ENCODE measurements around the gene SYF2.
"Not testable (repeated sequence)": the region's sequence is repeated elsewhere in the genome, so short reads cannot be mapped to it uniquely, and the experiment has no call there.

Gene SYF2

DNA sequence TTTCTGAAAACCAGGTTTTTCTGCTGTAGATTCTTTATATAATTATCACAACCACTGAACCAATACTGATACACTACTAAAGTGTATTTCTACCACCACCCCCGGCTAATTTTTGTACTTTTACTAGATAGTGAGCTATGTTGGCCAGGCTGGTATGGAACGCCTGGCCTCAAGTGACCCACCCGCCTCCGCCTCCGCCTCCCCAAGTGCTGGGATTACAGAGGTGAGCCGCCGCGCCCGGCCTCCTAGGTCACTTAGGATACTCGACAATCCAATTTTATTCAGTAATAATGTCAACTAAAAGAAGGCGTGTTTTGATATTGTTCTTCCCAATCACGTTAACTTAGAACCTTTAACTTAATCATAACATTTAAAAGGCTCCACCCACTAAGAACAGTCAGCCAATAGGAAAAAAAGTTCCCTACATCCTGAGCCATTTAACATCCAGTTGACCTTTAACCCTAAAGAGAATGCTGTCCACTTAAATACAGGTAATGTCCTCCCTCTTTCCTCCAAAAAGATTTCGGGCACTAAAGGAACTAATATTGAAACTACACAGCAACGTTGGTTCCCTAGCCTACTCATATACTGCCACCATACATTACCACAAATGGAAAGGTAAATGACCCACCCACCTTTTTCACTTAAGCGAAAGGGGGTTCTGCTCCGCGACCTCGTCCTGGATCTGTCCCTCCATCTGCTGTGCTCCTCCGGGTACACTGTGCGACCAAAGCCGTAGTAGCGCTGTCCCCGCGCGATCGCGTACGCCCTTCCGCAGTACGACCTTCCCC lies 13.7 kb upstream of the SYF2 start:
- DNase-seq, result no peak

DNA sequence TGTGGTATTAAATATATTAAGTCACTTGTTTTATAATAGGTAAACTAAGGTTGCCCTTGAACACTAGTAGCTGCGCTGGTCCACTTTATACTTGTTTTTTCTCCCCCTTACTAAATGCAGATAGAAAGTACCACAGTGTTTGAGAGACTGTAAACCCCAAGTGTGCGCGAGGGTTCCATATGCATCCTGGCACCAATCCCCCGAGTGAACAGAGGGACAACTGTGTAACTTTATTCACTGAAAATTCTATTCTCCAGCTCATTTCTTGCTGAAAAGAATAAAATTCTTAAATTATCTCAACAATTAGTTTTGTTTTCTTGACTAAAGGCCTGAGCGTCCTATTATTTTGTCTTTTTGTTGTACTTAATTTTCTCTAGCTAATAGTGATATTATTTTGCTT lies 13.1 kb upstream of the SYF2 start:
- no peak for DNase-seq

- DNase-seq, result no peak
Measured at GRCh38 chr1:25243907-25244306, 11.6 kb upstream of the SYF2 start.

DNA sequence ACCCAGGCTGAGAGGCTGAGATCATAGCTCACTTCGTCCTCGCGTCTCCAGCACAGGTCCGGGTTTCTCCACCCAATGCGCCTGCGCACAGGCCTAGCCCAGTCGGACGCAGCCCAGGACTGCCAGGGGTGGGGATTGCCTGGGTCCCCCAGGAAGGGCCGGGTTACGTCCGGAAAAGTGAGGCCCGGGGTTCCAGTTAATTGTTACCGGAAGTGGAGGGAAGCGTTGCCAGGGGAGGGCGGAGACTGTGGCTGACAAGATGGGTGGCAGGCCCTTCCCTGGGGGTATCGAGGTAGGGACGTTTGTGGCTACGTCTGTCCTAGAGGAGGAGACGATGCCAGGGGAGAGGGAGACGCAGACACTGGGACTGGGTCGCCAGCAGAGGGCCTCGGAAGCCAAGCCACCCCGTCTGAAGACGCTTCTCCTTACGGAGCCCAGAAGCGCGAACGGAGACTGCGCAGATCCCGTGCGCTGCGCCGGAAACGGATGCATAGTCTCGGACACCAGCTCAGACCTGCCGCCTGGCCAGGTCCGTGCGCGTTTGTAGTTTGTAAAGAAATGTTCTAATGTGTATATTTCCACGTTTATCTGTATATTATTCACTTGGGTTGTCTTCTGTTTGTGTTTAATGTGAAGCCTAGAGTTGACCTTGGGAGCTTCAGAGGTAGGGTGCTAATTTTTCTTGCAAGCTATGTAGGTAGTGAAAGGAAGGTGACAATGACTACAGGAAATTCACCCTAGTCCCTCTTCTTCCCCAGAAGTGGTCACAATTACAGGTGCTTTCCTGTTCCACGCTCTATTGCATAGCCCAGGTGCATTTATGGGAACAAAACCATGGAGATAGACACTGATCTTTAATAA lies 7.6 kb upstream of the SYF2 start:
- DNase-seq, result peak; percentile 86

GRCh38 chr1:25238046-25238445 lies 5.7 kb upstream of the SYF2 start:
- DNase-seq, result no peak

DNA sequence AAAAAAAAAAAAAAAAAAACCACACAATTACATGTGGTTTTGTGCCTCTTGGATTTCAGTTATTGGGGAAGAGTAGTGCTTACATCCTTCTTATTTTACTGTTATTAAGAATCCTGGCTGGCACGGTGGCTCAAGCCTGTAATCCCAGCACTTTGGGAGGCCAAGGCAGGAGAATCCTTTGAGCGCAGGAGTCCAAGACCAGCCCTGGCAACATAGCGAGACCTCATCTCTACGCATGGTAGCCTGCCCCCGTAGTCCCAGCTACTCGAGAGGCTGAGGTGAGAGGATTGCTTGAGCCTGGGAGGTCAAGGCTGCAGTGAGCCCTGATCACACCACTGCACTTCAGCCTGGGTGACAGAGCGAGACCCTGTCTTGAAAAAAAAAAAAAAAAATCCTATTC lies 4.0 kb upstream of the SYF2 start:
- DNase-seq, result not testable (repeated sequence)

- DNase-seq, result not testable (repeated sequence)
Measured at GRCh38 chr1:25235411-25235810, 3.1 kb upstream of the SYF2 start.

GRCh38 chr1:25232866-25233784 lies 823 bp upstream of the SYF2 start:
- DNase-seq, result peak; percentile 29

- DNase-seq, result no peak
Measured at GRCh38 chr1:25223471-25223870, 8.8 kb downstream of the SYF2 start.

GRCh38 chr1:25222606-25223005 lies 9.7 kb downstream of the SYF2 start:
- DNase-seq, result no peak

DNA sequence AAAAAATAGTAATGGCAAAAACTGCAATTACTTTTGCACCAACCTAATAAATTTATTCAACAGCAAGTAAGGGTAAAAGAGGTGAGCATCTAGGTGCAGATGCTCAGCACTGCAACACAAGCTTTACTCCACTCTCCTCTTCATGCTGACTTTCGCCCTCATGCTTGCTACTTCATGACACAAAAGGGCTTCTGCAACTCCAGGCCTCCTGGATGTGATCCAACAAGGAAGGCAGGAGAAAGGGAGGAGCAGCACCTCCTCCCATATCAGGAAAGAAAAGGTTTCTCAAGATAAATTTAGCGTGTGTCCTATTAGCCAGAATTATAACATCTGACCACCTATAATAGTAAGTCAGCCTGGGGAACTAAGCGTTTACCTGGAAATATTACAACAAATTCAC lies 11.6 kb downstream of the SYF2 start:
- no peak for DNase-seq

DNA sequence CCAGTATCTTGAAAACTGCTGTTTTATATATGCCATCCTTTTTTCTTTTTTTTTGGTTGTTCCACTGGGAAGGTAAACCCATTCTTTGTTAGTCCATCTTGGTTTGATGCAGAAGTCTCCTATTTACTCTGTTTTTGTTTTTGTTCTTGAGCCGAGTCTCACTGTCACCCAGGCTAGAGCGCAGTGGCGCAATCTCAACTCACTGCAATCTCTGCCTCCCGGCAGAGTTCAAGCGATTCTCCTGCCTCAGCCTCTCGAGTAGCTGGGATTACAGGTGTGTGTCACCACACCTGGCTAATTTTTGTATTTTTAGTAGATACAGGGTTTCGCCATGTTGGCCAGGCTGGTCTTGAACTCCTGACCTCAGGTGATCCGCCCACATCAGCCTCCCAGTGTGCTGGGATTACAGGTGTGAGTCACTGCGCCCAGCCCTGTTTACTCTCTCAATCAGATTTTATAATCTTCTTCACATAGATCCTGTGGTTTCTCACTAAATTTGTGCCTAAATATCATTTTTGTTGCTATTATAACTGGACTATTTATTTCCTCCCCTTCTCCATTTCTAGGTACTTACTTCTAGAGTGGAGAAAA lies 12.5 kb downstream of the SYF2 start:
- DNase-seq, result no peak

- no peak for DNase-seq
Measured at GRCh38 chr1:25217598-25218232, 14.6 kb downstream of the SYF2 start.

DNA sequence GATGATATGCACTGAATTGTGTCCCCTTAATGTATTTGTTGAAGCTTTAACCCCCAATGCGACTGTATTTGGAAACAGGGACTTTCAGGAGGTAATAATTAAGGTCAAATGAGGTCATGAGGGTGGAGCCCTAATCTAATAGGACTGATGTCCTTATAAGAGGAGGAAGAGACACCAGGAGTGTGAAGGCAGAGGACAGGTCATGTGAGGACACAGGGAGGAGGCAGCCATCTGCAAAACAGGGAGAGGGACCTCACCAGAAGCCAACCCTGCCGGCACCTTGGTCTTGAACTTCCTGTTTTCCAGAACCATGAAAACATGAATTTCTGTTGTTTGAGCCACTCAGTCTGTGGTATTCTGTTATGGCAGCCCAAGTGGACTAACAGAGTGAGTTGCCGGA lies 15.3 kb downstream of the SYF2 start:
- no peak for DNase-seq

DNA sequence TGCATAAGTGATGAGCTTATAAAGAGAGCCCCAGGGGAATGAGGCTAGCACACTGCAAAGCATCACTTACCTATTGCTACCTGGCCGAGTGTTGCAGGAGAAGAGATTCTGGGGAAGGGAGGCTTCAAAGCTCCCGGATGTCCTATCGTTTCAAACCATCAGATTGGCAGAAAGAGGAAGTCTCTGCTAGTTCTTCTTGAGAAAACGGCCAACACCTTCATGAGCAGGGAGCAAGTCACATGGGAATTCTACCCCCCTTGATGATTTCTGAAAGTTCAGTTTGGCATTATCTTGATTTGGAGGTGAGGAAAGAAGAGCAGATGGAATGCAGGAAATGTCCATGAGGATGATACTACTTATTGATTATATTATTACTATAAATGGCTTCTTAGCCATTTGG lies 16.2 kb downstream of the SYF2 start:
- no peak for DNase-seq

GRCh38 chr1:25212725-25213124 lies 19.6 kb downstream of the SYF2 start:
- no peak for DNase-seq

DNA sequence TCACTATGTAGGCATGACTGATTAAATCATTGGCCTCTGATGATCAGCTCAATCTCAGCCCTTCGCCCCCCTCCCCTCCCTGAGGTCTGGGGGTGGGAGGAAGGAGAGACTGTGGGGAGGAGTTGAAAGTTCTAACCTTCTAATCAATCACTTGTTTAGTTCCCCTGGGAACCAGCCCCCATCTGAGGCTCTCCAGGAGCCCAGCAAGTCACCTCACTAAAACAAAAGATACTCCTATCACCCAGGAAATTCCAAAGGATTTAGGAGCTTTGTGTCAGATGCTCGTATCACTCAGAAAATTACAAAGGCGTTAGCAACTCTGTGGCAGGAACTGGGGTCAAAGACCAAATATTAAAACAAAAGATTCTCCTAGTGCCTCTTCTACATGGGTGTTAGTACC lies 21.6 kb downstream of the SYF2 start:
- no peak for DNase-seq

- no peak for DNase-seq
Measured at GRCh38 chr1:25209516-25209915, 22.8 kb downstream of the SYF2 start.

GRCh38 chr1:25208561-25209222 lies 23.6 kb downstream of the SYF2 start:
- no peak for DNase-seq

DNA sequence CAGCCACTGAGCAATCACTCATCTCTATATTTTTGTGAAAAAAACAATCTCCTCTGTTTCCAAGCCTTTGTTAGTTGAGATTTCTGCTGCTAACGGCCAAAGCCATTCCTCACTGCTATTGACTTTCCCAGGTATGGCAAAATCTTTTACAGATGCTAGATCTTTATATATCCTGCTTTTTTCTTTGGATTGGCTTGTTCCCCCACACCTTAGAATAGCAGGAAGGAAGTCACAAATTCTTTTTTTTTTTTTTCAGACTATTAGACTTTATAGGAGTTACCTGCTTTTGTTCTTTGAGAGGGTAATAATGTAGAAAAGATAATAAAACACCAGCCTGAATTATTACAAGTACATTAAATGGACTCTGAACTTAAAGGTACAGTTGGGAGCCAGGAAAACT lies 24.2 kb downstream of the SYF2 start:
- no peak for DNase-seq

- DNase-seq, result no peak
Measured at GRCh38 chr1:25206201-25206600, 26.1 kb downstream of the SYF2 start.

- DNase-seq, result no peak
Measured at GRCh38 chr1:25205786-25206185, 26.5 kb downstream of the SYF2 start.
